ENCODE measurements around the gene PTTG1IP. TPM values are rescaled to one million over a fixed set of nuclear protein-coding genes. Genes with fewer than 3 reads are reported as not detected.
"Not testable (repeated sequence)": the region's sequence is repeated elsewhere in the genome, so short reads cannot be mapped to it uniquely, and the experiment has no call there.

The PTTG1IP gene
- total RNA-seq, 2 experiments from 2014 or later: 46.0 to 49.9 TPM

- CTCF ChIA-PET: no interaction called here
- H3K9me3 Mint-ChIP-seq (ENCODE audit: low read depth): no peaks in the 10 kb centered on the region
- no peak for ATAC-seq
- H3K27me3 Mint-ChIP-seq: no peaks in the 10 kb centered on the region
- DNase-seq: no peak
- no peaks in the 10 kb centered on the region for H3K36me3 Mint-ChIP-seq
- H3K4me3 Mint-ChIP-seq: no peak overlapping the region
- H3K4me1 Mint-ChIP-seq: no peaks in the 10 kb centered on the region
- H3K27ac Mint-ChIP-seq: no peak overlapping the region
Measured at GRCh38 chr21:44834951-44835646, 38.4 kb downstream of the PTTG1IP start.

- CTCF ChIA-PET: no interaction called here
Measured at GRCh38 chr21:44834231-44834950, 39.1 kb downstream of the PTTG1IP start.

GRCh38 chr21:44833663-44834062 is 39.8 kb downstream of the PTTG1IP start:
- CTCF ChIA-PET: no interaction called here
- H3K27ac Mint-ChIP-seq: no peak overlapping the region
- ATAC-seq: no peak
- no peak overlapping the region for H3K4me3 Mint-ChIP-seq
- peaks cover 1% of the 10 kb centered on the region for H3K9me3 Mint-ChIP-seq (ENCODE audit: low read depth)
- no peaks in the 10 kb centered on the region for H3K36me3 Mint-ChIP-seq
- H3K4me1 Mint-ChIP-seq: no peaks in the 10 kb centered on the region
- no peak for DNase-seq
- H3K27me3 Mint-ChIP-seq: peaks cover 6% of the 10 kb centered on the region

More at GRCh38 chr21:44834231-44834950, 39.1 kb downstream of the PTTG1IP start:
- Mint-ChIP-seq H3K27me3 (peaks cover 4% of the 10 kb centered on the region), H3K4me3 (no peak overlapping the region), H3K27ac (no peak overlapping the region), H3K4me1 (no peaks in the 10 kb centered on the region), H3K36me3 (no peaks in the 10 kb centered on the region), H3K9me3 (ENCODE audit: low read depth) (no peaks in the 10 kb centered on the region)
- no peak for ATAC-seq
- DNase-seq: no peak

- not testable (repeated sequence) for H3K9me3 Mint-ChIP-seq (ENCODE audit: low read depth); ATAC-seq
Measured at GRCh38 chr21:44832516-44833255, 40.8 kb downstream of the PTTG1IP start.

GRCh38 chr21:44831227-44831860 is 42.1 kb downstream of the PTTG1IP start:
- Mint-ChIP-seq H3K9me3 (ENCODE audit: low read depth) (peaks cover 11% of the 10 kb centered on the region), H3K36me3 (peaks cover 4% of the 10 kb centered on the region), H3K27ac (no peak overlapping the region), H3K4me3 (no peak overlapping the region), H3K4me1 (no peaks in the 10 kb centered on the region), H3K27me3 (peaks cover 14% of the 10 kb centered on the region)
- ATAC-seq (no peak), DNase-seq (no peak)
- CTCF ChIA-PET: no interaction called here

More at GRCh38 chr21:44832516-44833255, 40.8 kb downstream of the PTTG1IP start:
- H3K27ac Mint-ChIP-seq, DNase-seq, CTCF ChIA-PET, H3K4me3 Mint-ChIP-seq, H3K36me3 Mint-ChIP-seq, H3K4me1 Mint-ChIP-seq: not testable (repeated sequence)
- peaks cover 12% of the 10 kb centered on the region for H3K27me3 Mint-ChIP-seq

- Mint-ChIP-seq H3K4me3 (no peak overlapping the region), H3K36me3 (peaks cover 4% of the 10 kb centered on the region), H3K27ac (no peak overlapping the region), H3K9me3 (ENCODE audit: low read depth) (peaks cover 11% of the 10 kb centered on the region), H3K4me1 (no peaks in the 10 kb centered on the region), H3K27me3 (peaks cover 18% of the 10 kb centered on the region)
- ATAC-seq: no peak
- CTCF ChIA-PET: no interaction called here
- no peak for DNase-seq
Measured at GRCh38 chr21:44829507-44830092, 43.9 kb downstream of the PTTG1IP start.

- DNase-seq (no peak), ATAC-seq (no peak)
- Mint-ChIP-seq H3K9me3 (ENCODE audit: low read depth) (peaks cover 14% of the 10 kb centered on the region), H3K4me3 (no peak overlapping the region), H3K4me1 (no peaks in the 10 kb centered on the region), H3K36me3 (peaks cover 6% of the 10 kb centered on the region), H3K27ac (no peak overlapping the region), H3K27me3 (peaks cover 18% of the 10 kb centered on the region)
- CTCF ChIA-PET: interaction anchor here (1.1 to 1.6 kb wide), 3 partner anchors 29 to 64 kb away, joined by 3 to 6 read pairs (median 3); no protein-coding TSS in a partner anchor
Measured at GRCh38 chr21:44828362-44829056, 45.0 kb downstream of the PTTG1IP start.

- no peak for DNase-seq
- CTCF ChIA-PET: no interaction called here
- no peaks in the 10 kb centered on the region for H3K4me1 Mint-ChIP-seq
- no peak overlapping the region for H3K4me3 Mint-ChIP-seq
- H3K9me3 Mint-ChIP-seq (ENCODE audit: low read depth): peaks cover 19% of the 10 kb centered on the region
- H3K27me3 Mint-ChIP-seq: peaks cover 10% of the 10 kb centered on the region
- no peak for ATAC-seq
- no peak overlapping the region for H3K27ac Mint-ChIP-seq
- peaks cover 7% of the 10 kb centered on the region for H3K36me3 Mint-ChIP-seq
Measured at GRCh38 chr21:44823179-44823660, 50.3 kb downstream of the PTTG1IP start.

GRCh38 chr21:44822484-44823178 is 50.9 kb downstream of the PTTG1IP start:
- Mint-ChIP-seq H3K36me3 (peaks cover 5% of the 10 kb centered on the region), H3K4me1 (no peaks in the 10 kb centered on the region), H3K9me3 (ENCODE audit: low read depth) (peaks cover 14% of the 10 kb centered on the region), H3K27ac (no peak overlapping the region), H3K4me3 (no peak overlapping the region), H3K27me3 (peaks cover 5% of the 10 kb centered on the region)
- no peak for ATAC-seq
- CTCF ChIA-PET: no interaction called here
- no peak for DNase-seq

- Mint-ChIP-seq H3K27me3 (no peaks in the 10 kb centered on the region), H3K9me3 (ENCODE audit: low read depth) (peaks cover 13% of the 10 kb centered on the region), H3K4me1 (peaks cover 9% of the 10 kb centered on the region), H3K36me3 (peaks cover 5% of the 10 kb centered on the region), H3K4me3 (no peak overlapping the region), H3K27ac (no peak overlapping the region)
- DNase-seq: no peak
- no peak for ATAC-seq
- CTCF ChIA-PET: interaction anchor here (1.0 kb wide), 1 partner anchor 55 kb away, joined by 3 read pairs; no protein-coding TSS in a partner anchor
Measured at GRCh38 chr21:44820851-44821250, 52.6 kb downstream of the PTTG1IP start.

GRCh38 chr21:44819283-44820243 is 53.9 kb downstream of the PTTG1IP start:
- peaks cover 15% of the 10 kb centered on the region for H3K4me1 Mint-ChIP-seq
- peaks cover 5% of the 10 kb centered on the region for H3K36me3 Mint-ChIP-seq

More at GRCh38 chr21:44819283-44820243, 53.9 kb downstream of the PTTG1IP start:
- Mint-ChIP-seq H3K4me3 (peak overlapping the region; percentile 35), H3K27me3 (no peaks in the 10 kb centered on the region), H3K27ac (peak overlapping the region; percentile 66), H3K9me3 (ENCODE audit: low read depth) (peaks cover 13% of the 10 kb centered on the region)
- no peak for ATAC-seq
- no peak for DNase-seq
- CTCF ChIA-PET: interaction anchor here (0.9 kb wide), 1 partner anchor 19 kb away, joined by 3 read pairs; the partner anchor contains the start of gene UBE2G2
